ENCODE results near the gene SATB1.

DNA sequence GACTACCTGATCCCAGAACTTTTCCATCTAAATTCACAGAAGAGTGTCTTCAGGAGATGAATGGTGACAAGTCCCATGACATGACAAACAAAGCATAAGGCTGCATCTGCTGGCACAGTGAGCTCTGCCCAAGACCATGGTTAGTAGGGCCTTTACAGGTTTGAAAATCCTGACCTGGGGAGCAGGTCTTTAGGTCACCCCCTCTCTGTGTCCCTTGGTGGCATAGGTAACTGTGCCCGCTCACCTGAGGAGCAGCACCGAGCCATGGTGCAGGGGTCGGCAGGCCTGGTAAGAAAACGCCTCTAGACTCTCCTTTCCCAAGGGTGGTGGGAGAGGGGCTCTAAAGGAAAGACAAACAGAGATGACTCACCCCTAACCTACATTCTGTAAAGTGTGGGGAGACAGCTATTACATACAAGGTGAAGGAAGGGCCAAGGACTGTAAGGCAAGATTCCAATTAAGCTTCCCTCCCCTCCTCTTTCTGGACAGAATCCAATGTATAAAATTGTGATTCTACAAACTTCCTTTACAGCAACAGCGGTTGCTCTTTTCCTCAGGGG is 74.0 kb downstream of the SATB1 start:
- TF ChIP-seq, protein P1, sequence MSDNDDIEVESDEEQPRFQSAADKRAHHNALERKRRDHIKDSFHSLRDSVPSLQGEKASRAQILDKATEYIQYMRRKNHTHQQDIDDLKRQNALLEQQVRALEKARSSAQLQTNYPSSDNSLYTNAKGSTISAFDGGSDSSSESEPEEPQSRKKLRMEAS (IDR thresholded peaks at IDR 0.05; ENCODE audit: low read depth, low read length): no peak
- TF ChIP-seq MYC (IDR thresholded peaks at IDR 0.05; ENCODE audit: low read depth, low read length) (no peak), POLR2A (IDR thresholded peaks at IDR 0.05; ENCODE audit: extremely low read depth, insufficient read length) (no peak), CTCF (IDR thresholded peaks at IDR 0.05; ENCODE audit: low read depth, low read length) (no peak)

Data from NB4 (cell line).